HG02884 (cell line): ENCODE data around the gene MOSPD3.

ENCODE experiments used
- ATAC-seq: cut with Tn5 transposase; IDR thresholded peaks from one replicate; pipeline ENCODE4 v1.9.1; 2021; ENCODE audit warnings: mild to moderate bottlenecking, moderate library complexity; ENCODE audit not compliant: unreplicated experiment

MOSPD3 gene

GRCh38 chr7:100590077-100590737 lies 22.1 kb upstream of the MOSPD3 start:
- ATAC-seq = no peak

- no peak for ATAC-seq
Measured at GRCh38 chr7:100591596-100591995, 20.7 kb upstream of the MOSPD3 start.

GRCh38 chr7:100595188-100595587 lies 17.2 kb upstream of the MOSPD3 start:
- no peak for ATAC-seq

DNA sequence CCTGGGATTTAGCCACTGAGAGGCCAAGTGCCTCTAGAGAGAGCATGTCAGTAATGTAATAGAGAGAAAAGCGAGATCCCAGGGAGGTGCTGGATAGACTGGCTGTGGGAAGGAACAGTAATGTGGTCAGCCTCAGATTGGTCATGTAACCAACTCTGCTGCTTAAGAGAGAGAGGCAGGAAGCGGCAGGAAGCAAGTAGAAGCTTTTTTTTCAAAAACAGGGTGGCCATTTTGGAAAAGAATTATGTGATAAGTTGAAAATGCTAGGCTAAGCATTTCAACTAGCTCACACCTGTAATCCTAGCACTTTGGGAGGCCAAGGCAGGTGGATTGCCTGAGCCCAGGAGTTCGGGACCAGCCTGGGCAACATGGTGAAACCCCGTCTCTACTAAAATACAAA lies 13.9 kb upstream of the MOSPD3 start:
- no peak for ATAC-seq

- no peak for ATAC-seq
Measured at GRCh38 chr7:100599911-100600729, 12.2 kb upstream of the MOSPD3 start.

DNA sequence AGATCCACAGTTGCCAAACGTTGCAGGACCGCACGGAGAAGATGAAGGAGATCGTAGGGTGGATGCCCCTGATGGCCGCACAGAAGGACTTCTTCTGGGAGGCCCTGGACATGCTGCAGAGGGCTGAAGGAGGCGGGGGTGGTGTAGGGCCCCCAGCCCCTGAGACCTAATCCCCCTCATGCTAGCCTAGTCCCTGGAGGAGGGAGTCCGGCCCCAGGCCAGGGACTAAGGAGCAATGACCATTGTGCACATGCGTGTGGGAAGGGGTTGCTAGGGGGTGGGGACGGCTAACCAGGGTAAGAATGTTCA lies 11.7 kb upstream of the MOSPD3 start:
- no peak for ATAC-seq

GRCh38 chr7:100602889-100603725 lies 9.2 kb upstream of the MOSPD3 start:
- ATAC-seq = no peak

- no peak for ATAC-seq
Measured at GRCh38 chr7:100603726-100604027, 8.7 kb upstream of the MOSPD3 start.

DNA sequence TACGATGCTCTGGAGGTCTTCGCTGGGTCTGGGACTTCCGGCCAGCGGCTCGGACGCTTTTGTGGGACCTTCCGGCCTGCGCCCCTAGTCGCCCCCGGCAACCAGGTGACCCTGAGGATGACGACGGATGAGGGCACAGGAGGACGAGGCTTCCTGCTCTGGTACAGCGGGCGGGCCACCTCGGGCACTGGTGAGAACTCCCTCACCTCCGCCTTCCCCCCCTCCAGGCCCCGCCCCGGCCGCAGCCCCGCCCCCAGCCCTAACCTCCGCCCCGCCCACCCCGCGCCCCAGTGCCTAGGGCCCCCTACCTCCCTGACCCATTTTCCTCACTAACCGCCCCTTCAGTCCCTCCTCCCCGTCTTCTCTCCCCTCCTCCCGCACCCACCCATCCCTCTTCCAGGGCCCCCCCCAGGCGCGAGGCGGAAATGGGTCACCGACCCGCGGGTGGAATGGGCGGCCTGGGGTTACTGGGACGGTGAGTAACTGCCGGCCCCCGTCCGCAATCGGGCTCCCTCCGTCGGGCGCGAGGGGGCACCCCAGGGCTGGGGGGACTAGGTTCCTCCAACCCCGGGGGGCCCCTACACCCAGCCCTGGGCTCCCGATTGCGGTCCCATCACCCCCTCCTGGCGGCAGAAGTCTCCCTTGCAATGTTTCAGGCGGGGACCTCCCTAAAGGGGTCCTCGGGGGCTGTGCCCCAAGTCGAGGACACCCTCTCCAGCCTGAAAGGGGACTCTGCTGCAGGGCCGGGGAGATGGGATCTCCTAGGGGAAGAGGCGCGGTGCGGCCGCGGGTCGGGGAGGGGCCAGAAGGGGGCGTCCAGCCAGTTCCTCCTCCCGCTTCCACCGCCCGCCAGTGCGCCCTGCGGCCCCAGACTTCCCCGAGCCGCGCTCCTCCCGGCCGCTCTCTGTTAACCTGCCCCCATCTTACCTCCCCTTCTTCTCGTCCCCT lies 8.0 kb upstream of the MOSPD3 start:
- no peak for ATAC-seq

DNA sequence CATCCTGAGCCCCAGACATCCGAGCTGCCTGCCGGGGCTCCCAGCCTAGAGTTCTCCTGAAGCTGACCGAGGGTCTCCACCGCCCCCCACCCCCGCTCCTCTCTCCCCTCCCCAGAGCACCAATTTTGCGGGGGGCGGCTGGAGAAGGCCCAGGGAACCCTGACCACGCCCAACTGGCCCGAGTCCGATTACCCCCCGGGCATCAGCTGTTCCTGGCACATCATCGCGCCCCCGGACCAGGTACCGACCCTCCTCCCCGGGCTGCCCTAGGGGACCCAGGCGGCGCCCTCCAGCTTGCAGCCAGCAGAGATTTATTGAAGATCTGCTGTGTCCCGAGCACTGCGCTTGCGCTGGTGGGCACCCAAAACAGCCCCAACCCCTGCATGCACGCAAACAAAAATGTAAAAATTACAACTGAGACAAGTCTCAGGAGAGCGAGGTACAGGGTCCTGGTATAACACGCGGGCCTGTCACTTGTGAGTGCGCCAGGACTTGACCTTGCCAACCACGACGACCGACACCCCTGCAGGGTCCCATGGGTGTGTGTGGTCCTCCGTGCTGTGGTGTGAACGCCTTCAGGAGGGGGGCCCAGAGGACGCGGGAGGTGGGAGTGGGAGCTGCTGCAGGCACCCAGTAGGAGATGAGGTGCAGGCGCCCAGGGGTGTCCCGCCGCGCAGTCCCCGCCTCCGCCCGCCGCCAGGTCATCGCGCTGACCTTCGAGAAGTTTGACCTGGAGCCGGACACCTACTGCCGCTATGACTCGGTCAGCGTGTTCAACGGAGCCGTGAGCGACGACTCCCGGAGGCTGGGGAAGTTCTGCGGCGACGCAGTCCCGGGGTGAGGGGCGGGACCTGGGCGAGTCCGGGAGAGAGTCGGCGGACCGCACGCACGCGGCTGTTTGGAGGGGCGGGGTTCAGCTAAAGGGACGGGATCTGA lies 7.1 kb upstream of the MOSPD3 start:
- ATAC-seq = no peak

DNA sequence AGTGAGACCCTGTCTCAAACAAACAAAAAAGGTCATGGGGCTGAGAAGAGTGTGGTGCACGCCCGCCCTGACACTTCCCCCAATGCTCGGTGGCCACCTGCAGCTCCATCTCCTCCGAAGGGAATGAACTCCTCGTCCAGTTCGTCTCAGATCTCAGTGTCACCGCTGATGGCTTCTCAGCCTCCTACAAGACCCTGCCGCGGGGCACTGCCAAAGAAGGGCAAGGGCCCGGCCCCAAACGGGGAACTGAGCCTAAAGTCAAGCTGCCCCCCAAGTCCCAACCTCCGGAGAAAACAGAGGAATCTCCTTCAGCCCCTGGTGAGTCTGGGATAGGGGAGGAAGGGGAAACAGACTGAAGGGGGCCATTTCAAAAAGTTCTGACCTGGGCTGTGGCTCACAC lies 6.0 kb upstream of the MOSPD3 start:
- ATAC-seq = no peak

DNA sequence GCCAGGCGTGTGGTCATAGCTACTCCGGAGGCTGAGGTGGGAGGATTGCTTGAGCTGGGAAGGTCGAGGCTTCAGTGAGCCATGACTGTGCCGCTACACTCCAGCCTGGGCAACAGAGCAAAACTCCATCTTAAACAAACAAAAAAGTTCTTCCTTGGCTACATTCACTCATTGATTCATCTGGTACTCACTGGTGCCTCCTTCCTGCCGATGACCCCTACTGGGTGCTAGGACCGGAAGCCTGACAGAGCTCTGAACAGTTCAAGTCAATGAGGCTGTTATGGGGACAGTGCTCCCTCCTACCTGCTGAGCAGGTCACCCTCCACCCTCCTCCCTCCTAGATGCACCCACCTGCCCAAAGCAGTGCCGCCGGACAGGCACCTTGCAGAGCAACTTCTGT lies 5.2 kb upstream of the MOSPD3 start:
- no peak for ATAC-seq

DNA sequence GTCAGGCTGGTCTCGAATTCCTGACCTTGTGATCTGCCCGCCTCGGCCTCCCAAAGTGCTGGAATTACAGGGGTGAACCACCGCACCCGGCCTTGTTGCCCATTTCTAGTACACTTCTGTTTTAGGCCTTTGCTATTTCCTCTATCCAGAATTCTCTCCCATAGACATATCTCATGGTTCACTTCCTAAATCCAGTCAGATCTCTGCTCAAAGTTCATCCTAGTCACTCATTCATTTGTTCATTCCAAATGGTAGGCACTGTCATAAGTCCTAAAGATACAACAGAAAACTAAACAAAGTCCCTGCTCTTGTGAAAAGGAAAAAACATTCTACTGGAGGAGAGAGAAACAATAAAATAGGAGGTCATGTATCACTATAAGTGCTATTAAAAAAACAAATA lies 2.4 kb upstream of the MOSPD3 start:
- ATAC-seq = no peak

DNA sequence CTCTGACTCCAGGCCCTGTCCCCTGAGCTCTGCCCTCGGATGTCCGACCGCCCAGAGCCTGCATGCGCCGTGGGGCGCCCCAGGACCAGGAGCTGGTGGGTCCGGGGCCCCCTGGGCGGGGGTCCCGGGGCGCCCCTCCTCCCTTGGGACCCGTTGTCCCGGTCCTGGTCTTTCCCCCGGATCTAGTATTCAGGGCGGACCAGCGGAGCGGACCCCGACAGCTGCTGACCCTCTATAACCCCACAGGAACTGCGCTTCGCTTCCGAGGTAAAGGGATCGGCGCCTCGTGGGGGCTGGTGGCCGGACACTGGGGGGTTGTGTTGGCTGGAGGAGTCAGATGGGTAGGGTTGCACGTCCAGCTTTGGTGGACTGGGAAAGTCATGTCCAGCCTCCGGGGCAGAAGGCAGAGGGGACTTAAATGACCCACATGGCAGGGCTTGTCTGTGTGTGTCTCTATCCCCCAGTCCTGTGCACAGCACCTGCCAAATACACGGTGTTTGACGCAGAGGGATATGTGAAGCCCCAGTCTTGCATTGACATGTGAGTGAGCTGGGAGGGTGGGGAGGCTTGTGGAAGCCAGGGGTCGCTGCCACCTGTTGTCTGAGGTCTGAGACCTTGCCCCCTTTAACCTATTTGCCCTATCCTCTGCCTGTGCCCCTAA lies 520 bp downstream of the MOSPD3 start:
- no peak for ATAC-seq

DNA sequence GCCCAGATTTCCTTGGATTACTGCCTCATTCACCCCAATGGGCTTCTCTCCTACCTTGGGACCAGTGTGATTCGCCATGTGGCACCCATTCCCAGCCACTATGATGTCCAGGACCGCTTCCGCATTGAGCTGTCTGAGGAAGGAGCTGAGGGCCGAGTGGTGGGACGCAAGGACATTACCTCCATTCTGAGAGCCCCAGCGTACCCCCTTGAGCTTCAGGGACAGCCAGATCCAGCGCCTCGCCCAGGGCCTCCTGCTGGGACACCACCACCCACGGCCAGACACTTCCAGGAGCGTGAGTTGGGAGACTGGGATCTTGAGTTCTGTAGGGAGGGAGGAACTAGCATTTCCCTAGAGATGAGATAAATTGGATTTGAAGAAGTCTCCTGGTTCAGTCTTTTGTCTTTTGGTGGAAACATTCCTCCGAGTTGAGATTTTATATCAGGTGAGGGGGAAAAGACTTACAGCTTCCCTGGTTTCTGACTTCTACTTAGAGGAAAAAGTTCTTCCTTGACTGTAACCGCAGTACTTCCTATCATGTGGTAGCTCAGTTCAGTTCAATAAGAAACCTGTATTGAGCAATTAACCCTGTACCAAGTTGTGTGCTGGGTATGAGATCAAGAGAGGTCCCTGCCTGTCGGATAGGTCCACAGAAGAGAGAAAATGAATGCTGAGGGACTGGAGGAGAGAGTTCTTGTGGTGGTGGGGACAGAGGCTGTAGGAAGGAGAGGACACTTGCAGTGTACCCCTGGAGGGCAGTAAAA lies 1.3 kb downstream of the MOSPD3 start:
- no peak for ATAC-seq

- no peak for ATAC-seq
Measured at GRCh38 chr7:100614308-100614861, 2.0 kb downstream of the MOSPD3 start.

DNA sequence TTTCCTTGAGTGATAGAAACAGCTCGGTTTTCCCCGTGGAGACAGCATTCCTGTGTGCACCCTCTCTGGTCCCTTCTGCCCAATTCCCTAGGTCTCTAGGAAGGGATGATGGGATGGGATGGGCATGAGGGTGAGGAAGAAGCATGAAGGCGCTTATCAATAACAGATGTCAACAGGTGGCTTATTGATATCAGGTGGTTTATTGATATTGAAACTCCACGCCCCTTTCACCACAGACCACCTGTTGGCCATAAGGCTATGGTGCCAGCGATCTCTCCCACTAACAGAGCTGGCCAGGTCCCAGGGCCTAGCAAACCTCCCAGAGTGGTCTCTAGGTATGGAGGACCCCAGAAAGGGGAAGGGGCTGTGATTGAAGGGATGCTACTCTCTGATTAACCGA lies 7.9 kb downstream of the MOSPD3 start:
- ATAC-seq = no peak

- ATAC-seq = no peak
Measured at GRCh38 chr7:100620804-100621203, 8.5 kb downstream of the MOSPD3 start.
